ENCODE measurements around the gene LAPTM5. TPM values are rescaled to one million over a fixed set of nuclear protein-coding genes. Genes with fewer than 3 reads are reported as not detected.

Gene LAPTM5
- total RNA-seq, 1 donor from 2014 or later = 214 TPM

GRCh38 chr1:30747033-30748008 lies 10.3 kb downstream of the LAPTM5 start:
- Mint-ChIP-seq H3K4me3 (peak overlapping the region; percentile 86), H3K4me1 (ENCODE audit: low read depth) (peaks cover 91% of the 10 kb centered on the region), H3K36me3 (ENCODE audit: low read depth) (peaks cover 32% of the 10 kb centered on the region), H3K27ac (peak overlapping the region; percentile 98), H3K9me3 (no peaks in the 10 kb centered on the region), H3K27me3 (ENCODE audit: insufficient read depth) (no peaks in the 10 kb centered on the region)
- intact Hi-C loops (cut with micrococcal nuclease) = loop anchor here (2.0 to 10.0 kb wide), 2 partner anchors 29 to 1033 kb away; no protein-coding TSS in a partner anchor
- DNase-seq (ENCODE audit: low spot score) = no peak

GRCh38 chr1:30746212-30747032 lies 11.2 kb downstream of the LAPTM5 start:
- Mint-ChIP-seq H3K27me3 (ENCODE audit: insufficient read depth) (no peaks in the 10 kb centered on the region), H3K27ac (peak overlapping the region; percentile 98), H3K36me3 (ENCODE audit: low read depth) (peaks cover 39% of the 10 kb centered on the region), H3K4me3 (peak overlapping the region; percentile 86), H3K9me3 (no peaks in the 10 kb centered on the region), H3K4me1 (ENCODE audit: low read depth) (peaks cover 92% of the 10 kb centered on the region)
- DNase-seq (ENCODE audit: low spot score) = no peak
- intact Hi-C loops (cut with micrococcal nuclease) = loop anchor here (10.0 kb wide), 1 partner anchor 1032 kb away; no protein-coding TSS in a partner anchor

- H3K4me1 Mint-ChIP-seq (ENCODE audit: low read depth) = peaks cover 98% of the 10 kb centered on the region
- peak overlapping the region; percentile 86 for H3K4me3 Mint-ChIP-seq
- peaks cover 45% of the 10 kb centered on the region for H3K36me3 Mint-ChIP-seq (ENCODE audit: low read depth)
- no peaks in the 10 kb centered on the region for H3K9me3 Mint-ChIP-seq
- H3K27me3 Mint-ChIP-seq (ENCODE audit: insufficient read depth) = no peaks in the 10 kb centered on the region
- H3K27ac Mint-ChIP-seq = peak overlapping the region; percentile 98
- intact Hi-C loops (cut with micrococcal nuclease) = loop anchor here (10.0 kb wide), 1 partner anchor 1031 kb away; no protein-coding TSS in a partner anchor
- no peak for DNase-seq (ENCODE audit: low spot score)
These were observed 11.8 kb downstream of the LAPTM5 start for GRCh38 chr1:30745834-30746208.

- intact Hi-C loops (cut with micrococcal nuclease) = loop anchor here (10.0 kb wide), 1 partner anchor 1030 kb away; no protein-coding TSS in a partner anchor
- peaks cover 100% of the 10 kb centered on the region for H3K4me1 Mint-ChIP-seq (ENCODE audit: low read depth)
- DNase-seq (ENCODE audit: low spot score) = no peak
These were observed 12.3 kb downstream of the LAPTM5 start for GRCh38 chr1:30745156-30745833.

GRCh38 chr1:30744060-30744756 lies 13.4 kb downstream of the LAPTM5 start:
- Mint-ChIP-seq H3K4me3 (peak overlapping the region; percentile 64), H3K36me3 (ENCODE audit: low read depth) (peaks cover 56% of the 10 kb centered on the region), H3K4me1 (ENCODE audit: low read depth) (peaks cover 97% of the 10 kb centered on the region), H3K9me3 (no peaks in the 10 kb centered on the region), H3K27me3 (ENCODE audit: insufficient read depth) (no peaks in the 10 kb centered on the region), H3K27ac (peak overlapping the region; percentile 98)
- intact Hi-C loops (cut with micrococcal nuclease) = loop anchor here (5.0 to 10.0 kb wide), 2 partner anchors 1018 to 1029 kb away; partner anchors contain the start of gene ADGRB2
- DNase-seq (ENCODE audit: low spot score) = peak; percentile 56

More at GRCh38 chr1:30745156-30745833, 12.3 kb downstream of the LAPTM5 start:
- H3K9me3 Mint-ChIP-seq = no peaks in the 10 kb centered on the region
- peaks cover 50% of the 10 kb centered on the region for H3K36me3 Mint-ChIP-seq (ENCODE audit: low read depth)
- peak overlapping the region; percentile 86 for H3K4me3 Mint-ChIP-seq
- H3K27me3 Mint-ChIP-seq (ENCODE audit: insufficient read depth) = no peaks in the 10 kb centered on the region
- peak overlapping the region; percentile 98 for H3K27ac Mint-ChIP-seq

GRCh38 chr1:30743584-30744059 lies 14.0 kb downstream of the LAPTM5 start:
- Mint-ChIP-seq H3K36me3 (ENCODE audit: low read depth) (peaks cover 59% of the 10 kb centered on the region), H3K4me1 (ENCODE audit: low read depth) (peaks cover 96% of the 10 kb centered on the region), H3K27me3 (ENCODE audit: insufficient read depth) (no peaks in the 10 kb centered on the region), H3K27ac (peak overlapping the region; percentile 98), H3K4me3 (peak overlapping the region; percentile 64), H3K9me3 (peaks cover 2% of the 10 kb centered on the region)
- intact Hi-C loops (cut with micrococcal nuclease) = loop anchor here (1.0 to 10.0 kb wide), 6 partner anchors 10 to 1029 kb away; partner anchors contain the start of gene ADGRB2
- peak; percentile 68 for DNase-seq (ENCODE audit: low spot score)

GRCh38 chr1:30742963-30743559 lies 14.5 kb downstream of the LAPTM5 start:
- intact Hi-C loops (cut with micrococcal nuclease) = loop anchor here (1.0 to 10.0 kb wide), 6 partner anchors 10 to 1028 kb away; partner anchors contain the start of gene ADGRB2
- DNase-seq (ENCODE audit: low spot score) = no peak
- Mint-ChIP-seq H3K27ac (peak overlapping the region; percentile 98), H3K36me3 (ENCODE audit: low read depth) (peaks cover 64% of the 10 kb centered on the region), H3K4me1 (ENCODE audit: low read depth) (peaks cover 96% of the 10 kb centered on the region), H3K4me3 (peak overlapping the region; percentile 64), H3K27me3 (ENCODE audit: insufficient read depth) (no peaks in the 10 kb centered on the region), H3K9me3 (peaks cover 3% of the 10 kb centered on the region)

GRCh38 chr1:30742300-30742962 lies 15.1 kb downstream of the LAPTM5 start:
- peak overlapping the region; percentile 98 for H3K27ac Mint-ChIP-seq
- H3K9me3 Mint-ChIP-seq = peaks cover 3% of the 10 kb centered on the region
- no peaks in the 10 kb centered on the region for H3K27me3 Mint-ChIP-seq (ENCODE audit: insufficient read depth)
- H3K36me3 Mint-ChIP-seq (ENCODE audit: low read depth) = peaks cover 65% of the 10 kb centered on the region
- no peak for DNase-seq (ENCODE audit: low spot score)
- H3K4me1 Mint-ChIP-seq (ENCODE audit: low read depth) = peaks cover 93% of the 10 kb centered on the region
- intact Hi-C loops (cut with micrococcal nuclease) = loop anchor here (5.0 to 10.0 kb wide), 2 partner anchors 1020 to 1028 kb away; partner anchors contain the start of gene ADGRB2
- H3K4me3 Mint-ChIP-seq = no peak overlapping the region

GRCh38 chr1:30741239-30741894 lies 16.2 kb downstream of the LAPTM5 start:
- H3K27me3 Mint-ChIP-seq (ENCODE audit: insufficient read depth) = no peaks in the 10 kb centered on the region
- H3K36me3 Mint-ChIP-seq (ENCODE audit: low read depth) = peaks cover 64% of the 10 kb centered on the region
- no peak for DNase-seq (ENCODE audit: low spot score)
- intact Hi-C loops (cut with micrococcal nuclease) = loop anchor here (5.0 to 10.0 kb wide), 2 partner anchors 1021 to 1027 kb away; partner anchors contain the start of gene ADGRB2
- peak overlapping the region; percentile 5 for H3K4me3 Mint-ChIP-seq
- peaks cover 3% of the 10 kb centered on the region for H3K9me3 Mint-ChIP-seq
- H3K27ac Mint-ChIP-seq = peak overlapping the region; percentile 81
- H3K4me1 Mint-ChIP-seq (ENCODE audit: low read depth) = peaks cover 86% of the 10 kb centered on the region
